Thoracic aorta endothelial cell (primary cell): Measurements from ENCODE around the gene CORT. TPM values are rescaled to one million over a fixed set of nuclear protein-coding genes. Genes with fewer than 3 reads are reported as not detected.

Experiments used
- total RNA-seq: library from RNA; depleted of rRNA; stranded (reverse); fragments of >200 nt; gene quantifications from 2 replicates; pipeline ENCODE4 v1.2.3, GENCODE V29; 2012

CORT gene
- 0.50 and 0.53 TPM in 2 replicates for total RNA-seq

GRCh38 chr1:10449751-10450150 is at the start of gene CORT:
Gene CORT (plus strand): TSS chr1:10450031. CDS start chr1:10450224, 193 bp downstream.

GRCh38 chr1:10430216-10431069 is 19.4 kb upstream of the CORT start, which contains the start of gene CENPS:
Gene CENPS (plus strand): TSS chr1:10430433. CDS start chr1:10430518, 85 bp downstream.

GRCh38 chr1:10472220-10473144 is 22.7 kb downstream of the CORT start, which contains the start of gene DFFA:
Gene DFFA (minus strand): TSS chr1:10472529. CDS start chr1:10472458, 71 bp downstream.

GRCh38 chr1:10474613-10475507 is 25.0 kb downstream of the CORT start, which contains the start of gene PEX14:
Gene PEX14 (plus strand): TSS chr1:10474950. CDS start chr1:10474967, 17 bp downstream.

Other genes with a start within 250 kb of the CORT start
- 58.6 and 60.8 TPM in 2 replicates for gene KIF1B, start 239.5 kb upstream of the CORT start, total RNA-seq
- gene PGD, start 51.0 kb upstream of the CORT start, total RNA-seq, result 198 and 217 TPM in 2 replicates
- 16.6 and 17.6 TPM in 2 replicates for gene CENPS, start 19.6 kb upstream of the CORT start, total RNA-seq
- gene DFFA, start 22.5 kb downstream of the CORT start, total RNA-seq, result 54.3 and 62.4 TPM in 2 replicates
- 16.0 and 20.2 TPM in 2 replicates for gene PEX14, start 24.9 kb downstream of the CORT start, total RNA-seq